ENCODE measurements around the gene LY86. TPM values are rescaled to one million over a fixed set of nuclear protein-coding genes. Genes with fewer than 3 reads are reported as not detected.

The LY86 gene
- total and polyA plus RNA-seq, 2 of the 13 experiments (the other 11 are each of a cell fraction or from before 2014, with no cell fraction given): not detected

GRCh38 chr6:6654599-6655575, 66.4 kb downstream of the LY86 start:
- no peaks in the 10 kb centered on the region for H3K27me3 ChIP-seq (ENCODE audit: control insufficient read depth in 1 of 2, insufficient read depth in 2 of 2, low read length in 2 of 2)
- H4K20me1 ChIP-seq (ENCODE audit: insufficient read depth, low read length): no peaks in the 10 kb centered on the region
- intact Hi-C loops (cut with micrococcal nuclease; ENCODE audit: unreplicated experiment): no loop called here
- no peak overlapping the region for H3K27ac ChIP-seq (ENCODE audit: extremely low read length, insufficient read depth, low read length)
- BruUV-seq (replicated peaks): no TSS peak
- no peak for FAIRE-seq
- TF ChIP-seq BORCS8-MEF2B (CRISPR knock-in tag; IDR thresholded peaks at IDR 0.05): no peak
- TF ChIP-seq JARID2 (CRISPR knock-in tag; IDR thresholded peaks at IDR 0.05; ENCODE audit: insufficient replicate concordance): no peak
- TF ChIP-seq MAF1 (CRISPR knock-in tag; IDR thresholded peaks at IDR 0.05; ENCODE audit: borderline replicate concordance): no peak
- TF ChIP-seq, protein P1, sequence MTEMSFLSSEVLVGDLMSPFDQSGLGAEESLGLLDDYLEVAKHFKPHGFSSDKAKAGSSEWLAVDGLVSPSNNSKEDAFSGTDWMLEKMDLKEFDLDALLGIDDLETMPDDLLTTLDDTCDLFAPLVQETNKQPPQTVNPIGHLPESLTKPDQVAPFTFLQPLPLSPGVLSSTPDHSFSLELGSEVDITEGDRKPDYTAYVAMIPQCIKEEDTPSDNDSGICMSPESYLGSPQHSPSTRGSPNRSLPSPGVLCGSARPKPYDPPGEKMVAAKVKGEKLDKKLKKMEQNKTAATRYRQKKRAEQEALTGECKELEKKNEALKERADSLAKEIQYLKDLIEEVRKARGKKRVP (CRISPR knock-in tag; IDR thresholded peaks at IDR 0.05): peak in 1 of 2 experiments; percentile 64; a peak in 1 of 4 replicates
- WGBS (ENCODE audit: low lambda C conversion rate): 42% methylated on average over 16 of the region's 16 CpGs
- no peaks in the 10 kb centered on the region for H3K36me3 ChIP-seq (replicated peaks in 1 of 2; ENCODE audit: control insufficient read depth in 1 of 2, insufficient read depth in 2 of 2, low read length in 2 of 2)
- ChIA-PET CTCF (ENCODE audit: low intra/inter-chr PET ratio, low total read pairs) (no interaction called here), POLR2A (no interaction called here)
- H3K79me2 ChIP-seq (ENCODE audit: insufficient read depth, low read length): no peaks in the 10 kb centered on the region
- no peak overlapping the region for H3K4me3 ChIP-seq (replicated peaks in 1 of 3; ENCODE audit: insufficient read depth in 1 of 3, low read depth in 2 of 3, low read length in 3 of 3)
- in situ Hi-C loops (cut with HindIII; ENCODE audit: extremely low pct_ligation_motif_present, low pct_unique_long_range_greater_than_20kb): no loop called here
- no peak overlapping the region for H2AFZ ChIP-seq (ENCODE audit: low read length)
- no peak overlapping the region for H3K9ac ChIP-seq (ENCODE audit: insufficient read depth, low read depth, low read length)
- no peak for DNase-seq (ENCODE audit: low spot score)
- H3K9me3 ChIP-seq (ENCODE audit: low read length): no peaks in the 10 kb centered on the region
- ATAC-seq: no peak
- H3K4me1 ChIP-seq (ENCODE audit: insufficient read depth, low read length): no peaks in the 10 kb centered on the region
- no peak overlapping the region for H3K4me2 ChIP-seq (ENCODE audit: low read depth, low read length)

DNA sequence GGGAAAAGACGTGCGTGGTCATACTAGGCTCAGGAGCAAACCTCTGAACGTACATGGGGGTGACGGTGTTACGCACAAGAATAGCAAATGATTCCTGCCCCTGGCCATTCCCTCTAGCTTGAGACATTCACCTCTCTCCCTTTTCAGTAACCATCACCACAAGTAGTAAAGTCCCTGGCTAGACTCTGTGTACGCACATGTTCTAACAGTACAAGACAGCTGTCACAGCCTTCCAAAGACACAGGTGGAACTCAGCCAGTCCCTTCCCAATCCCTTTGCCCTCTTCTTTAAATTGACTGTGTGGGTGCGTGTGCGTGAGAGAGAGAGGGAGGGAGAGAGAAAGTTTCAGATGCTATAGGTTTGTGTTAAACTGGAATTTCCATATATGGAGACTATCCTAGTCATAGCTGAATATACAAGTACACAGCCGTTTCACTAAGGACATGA, 67.3 kb downstream of the LY86 start:
- H3K9me3 ChIP-seq (ENCODE audit: low read length): no peaks in the 10 kb centered on the region
- no peaks in the 10 kb centered on the region for H3K79me2 ChIP-seq (ENCODE audit: insufficient read depth, low read length)
- 60% methylated on average over 9 of the region's 9 CpGs for WGBS (ENCODE audit: low lambda C conversion rate)
- H3K36me3 ChIP-seq (replicated peaks in 1 of 2; ENCODE audit: control insufficient read depth in 1 of 2, insufficient read depth in 2 of 2, low read length in 2 of 2): no peaks in the 10 kb centered on the region
- no TSS peak for BruUV-seq (replicated peaks)
- no peak for DNase-seq (ENCODE audit: low spot score)
- no peaks in the 10 kb centered on the region for H3K27me3 ChIP-seq (ENCODE audit: control insufficient read depth in 1 of 2, insufficient read depth in 2 of 2, low read length in 2 of 2)
- H3K4me2 ChIP-seq (ENCODE audit: low read depth, low read length): no peak overlapping the region
- H2AFZ ChIP-seq (ENCODE audit: low read length): no peak overlapping the region
- ChIA-PET CTCF (ENCODE audit: low intra/inter-chr PET ratio, low total read pairs) (no interaction called here), POLR2A (no interaction called here)
- no peak overlapping the region for H3K4me3 ChIP-seq (replicated peaks in 1 of 3; ENCODE audit: insufficient read depth in 1 of 3, low read depth in 2 of 3, low read length in 3 of 3)
- no peaks in the 10 kb centered on the region for H3K4me1 ChIP-seq (ENCODE audit: insufficient read depth, low read length)
- in situ Hi-C loops (cut with HindIII; ENCODE audit: extremely low pct_ligation_motif_present, low pct_unique_long_range_greater_than_20kb): no loop called here
- intact Hi-C loops (cut with micrococcal nuclease; ENCODE audit: unreplicated experiment): no loop called here
- ATAC-seq: no peak
- no peaks in the 10 kb centered on the region for H4K20me1 ChIP-seq (ENCODE audit: insufficient read depth, low read length)
- H3K27ac ChIP-seq (ENCODE audit: extremely low read length, insufficient read depth, low read length): no peak overlapping the region
- FAIRE-seq: no peak
- H3K9ac ChIP-seq (ENCODE audit: insufficient read depth, low read depth, low read length): no peak overlapping the region
- TF ChIP-seq ZZZ3 (CRISPR knock-in tag; IDR thresholded peaks at IDR 0.05; ENCODE audit: borderline replicate concordance) (no peak), TARDBP (CRISPR knock-in tag; IDR thresholded peaks at IDR 0.05) (no peak), NBN (conservative IDR thresholded peaks at IDR 0.05) (no peak), ZNF160 (CRISPR knock-in tag; IDR thresholded peaks at IDR 0.05) (no peak), NFE2 (CRISPR knock-in tag; IDR thresholded peaks at IDR 0.05) (no peak), MZF1 (CRISPR knock-in tag; IDR thresholded peaks at IDR 0.05; ENCODE audit: borderline replicate concordance) (no peak), RFXAP (CRISPR knock-in tag; IDR thresholded peaks at IDR 0.05; ENCODE audit: borderline replicate concordance) (no peak)
